ENCODE results near the gene KIF3C.
A peak's percentile ranks its signal among the peaks of the same experiment; 100 is the strongest.

Gene KIF3C

DNA sequence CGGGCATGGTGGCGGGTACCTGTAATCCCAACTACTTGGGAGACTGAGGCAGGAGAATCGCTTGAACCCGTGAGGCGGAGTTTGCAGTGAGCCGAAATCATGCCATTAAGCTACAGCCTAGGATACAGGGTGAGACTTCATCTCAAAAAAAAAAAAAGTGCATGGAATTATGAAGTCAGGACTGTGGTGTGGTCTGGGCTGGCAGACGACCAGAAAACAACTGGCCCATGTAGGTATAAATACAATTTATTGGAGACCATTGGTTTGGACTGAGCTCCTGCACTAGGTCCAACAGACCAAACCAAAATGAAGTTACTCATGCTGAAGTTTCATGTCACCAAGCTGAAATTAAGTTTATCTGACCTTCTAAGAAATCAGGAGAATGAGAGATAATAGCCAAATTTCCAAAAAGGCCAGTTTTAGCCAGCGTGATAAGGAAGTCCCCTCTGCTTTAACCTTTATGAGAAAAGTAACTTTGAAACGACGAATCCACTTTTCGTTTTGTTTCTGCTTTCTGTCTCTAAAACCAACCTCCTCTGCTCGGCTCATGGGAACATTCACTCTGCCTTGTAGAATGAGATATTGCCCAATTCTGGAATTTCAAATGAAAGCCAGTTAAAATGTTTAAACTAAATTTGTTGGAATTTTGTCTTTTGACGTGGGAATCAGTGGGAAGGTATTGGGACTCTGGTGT is 33.9 kb upstream of the KIF3C start:
- TF ChIP-seq ZFX (IDR thresholded peaks at IDR 0.05; ENCODE audit: borderline replicate concordance) = no peak
- TF ChIP-seq, protein P1, sequence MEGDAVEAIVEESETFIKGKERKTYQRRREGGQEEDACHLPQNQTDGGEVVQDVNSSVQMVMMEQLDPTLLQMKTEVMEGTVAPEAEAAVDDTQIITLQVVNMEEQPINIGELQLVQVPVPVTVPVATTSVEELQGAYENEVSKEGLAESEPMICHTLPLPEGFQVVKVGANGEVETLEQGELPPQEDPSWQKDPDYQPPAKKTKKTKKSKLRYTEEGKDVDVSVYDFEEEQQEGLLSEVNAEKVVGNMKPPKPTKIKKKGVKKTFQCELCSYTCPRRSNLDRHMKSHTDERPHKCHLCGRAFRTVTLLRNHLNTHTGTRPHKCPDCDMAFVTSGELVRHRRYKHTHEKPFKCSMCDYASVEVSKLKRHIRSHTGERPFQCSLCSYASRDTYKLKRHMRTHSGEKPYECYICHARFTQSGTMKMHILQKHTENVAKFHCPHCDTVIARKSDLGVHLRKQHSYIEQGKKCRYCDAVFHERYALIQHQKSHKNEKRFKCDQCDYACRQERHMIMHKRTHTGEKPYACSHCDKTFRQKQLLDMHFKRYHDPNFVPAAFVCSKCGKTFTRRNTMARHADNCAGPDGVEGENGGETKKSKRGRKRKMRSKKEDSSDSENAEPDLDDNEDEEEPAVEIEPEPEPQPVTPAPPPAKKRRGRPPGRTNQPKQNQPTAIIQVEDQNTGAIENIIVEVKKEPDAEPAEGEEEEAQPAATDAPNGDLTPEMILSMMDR (IDR thresholded peaks at IDR 0.05) = no peak
- no peak overlapping the region for H3K27ac ChIP-seq

DNA sequence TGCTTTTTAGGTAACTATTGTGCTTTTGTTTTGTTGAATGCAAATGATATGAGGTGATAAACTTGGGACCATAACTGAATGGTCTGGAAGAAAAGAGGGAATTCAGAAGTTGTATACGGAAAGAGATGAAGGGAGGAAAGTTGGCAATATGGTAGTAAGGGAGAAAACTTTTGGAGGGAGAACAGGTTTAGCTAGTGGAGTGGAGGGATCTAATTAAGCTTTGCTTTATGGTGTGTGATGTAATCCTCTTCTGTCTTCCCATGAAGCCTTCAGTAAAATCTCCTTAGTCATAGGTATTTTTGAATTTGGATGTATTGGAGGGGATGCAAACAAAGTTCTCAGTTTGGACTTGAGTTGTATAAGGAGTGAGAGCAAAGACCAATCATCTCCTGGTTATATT is 31.4 kb upstream of the KIF3C start:
- H3K27ac ChIP-seq = peak overlapping the region; percentile 96
- TF ChIP-seq, protein P1 (IDR thresholded peaks at IDR 0.05) = no peak
- no peak for TF ChIP-seq ZFX (IDR thresholded peaks at IDR 0.05; ENCODE audit: borderline replicate concordance)

DNA sequence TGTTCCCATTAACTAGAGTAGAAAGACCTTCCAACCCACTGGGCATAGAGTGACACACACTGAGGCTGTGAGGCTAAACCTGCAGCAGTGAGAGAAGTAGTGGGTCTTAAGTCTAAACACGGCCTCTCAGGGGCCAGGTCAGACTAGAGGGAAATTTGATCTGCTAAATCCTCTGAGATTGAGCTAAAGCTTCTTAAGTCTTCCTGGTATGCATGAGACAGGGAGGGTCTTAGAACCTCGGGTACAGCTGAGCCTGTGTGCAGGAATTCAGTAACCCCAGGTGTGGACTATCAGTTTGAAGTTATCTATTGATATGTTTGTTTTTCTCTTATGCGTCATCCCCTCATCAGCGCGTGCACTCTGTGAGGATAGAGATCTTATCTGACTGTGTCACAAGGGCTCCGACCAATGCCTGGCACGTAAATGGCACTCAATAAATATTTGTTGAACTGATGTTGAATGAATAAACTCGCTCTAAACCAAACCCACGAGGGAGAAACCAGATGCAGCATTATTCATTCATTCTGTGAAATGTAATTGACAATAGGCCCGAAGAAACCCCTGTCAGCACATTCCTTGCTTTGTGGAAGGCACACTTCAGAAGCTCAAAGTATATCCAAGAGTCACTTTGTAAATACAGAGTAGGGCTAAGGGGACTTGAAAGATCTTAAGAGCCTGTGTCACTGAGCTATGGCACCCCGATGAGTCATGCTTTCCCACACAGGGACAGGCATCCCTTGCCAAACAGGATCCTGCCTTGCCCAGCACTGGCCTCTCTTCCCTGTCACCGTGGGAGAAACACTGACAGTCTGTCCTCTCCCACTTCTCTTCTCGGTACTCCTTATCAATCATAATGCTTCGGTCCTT is 29.9 kb upstream of the KIF3C start:
- peak overlapping the region; percentile 96 for H3K27ac ChIP-seq
- no peak for TF ChIP-seq ZFX (IDR thresholded peaks at IDR 0.05; ENCODE audit: borderline replicate concordance)
- TF ChIP-seq, protein P1 (IDR thresholded peaks at IDR 0.05) = no peak

DNA sequence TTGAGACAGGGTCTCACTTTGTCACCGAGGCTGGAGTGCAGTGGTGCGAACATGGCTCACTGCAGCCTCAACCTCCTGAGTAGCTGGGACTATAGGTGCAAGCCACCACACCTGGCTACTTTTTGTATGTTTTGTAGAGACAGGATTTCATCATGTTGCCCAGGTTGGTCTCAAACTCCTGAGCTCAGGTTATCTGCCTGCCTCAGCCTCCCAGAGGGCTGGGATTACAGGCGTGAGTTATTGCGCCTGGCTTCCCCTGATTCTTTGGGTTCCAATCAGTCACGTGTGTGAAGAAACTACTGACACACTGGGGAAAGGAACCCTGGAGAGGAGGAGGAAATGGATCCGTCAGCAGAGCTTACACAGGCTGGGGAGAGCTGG is 29.3 kb upstream of the KIF3C start:
- TF ChIP-seq, protein P1 (IDR thresholded peaks at IDR 0.05) = no peak
- TF ChIP-seq ZFX (IDR thresholded peaks at IDR 0.05; ENCODE audit: borderline replicate concordance) = no peak
- peak overlapping the region; percentile 96 for H3K27ac ChIP-seq

DNA sequence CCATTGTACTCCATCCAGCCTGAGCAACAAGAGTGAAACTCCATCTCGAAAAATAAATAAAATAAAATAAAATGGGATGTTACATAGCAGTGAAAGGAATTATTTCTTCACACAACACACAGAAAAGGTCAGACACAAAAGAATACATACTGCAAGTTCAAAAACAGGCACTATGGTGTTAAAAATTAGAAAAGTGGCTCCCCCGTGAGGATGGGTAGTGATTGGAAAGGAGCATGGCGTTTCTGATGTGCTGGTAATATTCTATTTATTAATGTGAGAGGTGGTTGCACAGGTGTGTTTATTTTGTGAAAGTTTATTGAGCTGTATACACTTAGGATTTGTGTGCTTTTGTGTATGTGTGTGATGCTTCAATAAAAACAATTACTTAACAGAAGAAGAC is 28.6 kb upstream of the KIF3C start:
- H3K27ac ChIP-seq = peak overlapping the region; percentile 96
- TF ChIP-seq, protein P1 (IDR thresholded peaks at IDR 0.05) = no peak
- TF ChIP-seq ZFX (IDR thresholded peaks at IDR 0.05; ENCODE audit: borderline replicate concordance) = no peak

DNA sequence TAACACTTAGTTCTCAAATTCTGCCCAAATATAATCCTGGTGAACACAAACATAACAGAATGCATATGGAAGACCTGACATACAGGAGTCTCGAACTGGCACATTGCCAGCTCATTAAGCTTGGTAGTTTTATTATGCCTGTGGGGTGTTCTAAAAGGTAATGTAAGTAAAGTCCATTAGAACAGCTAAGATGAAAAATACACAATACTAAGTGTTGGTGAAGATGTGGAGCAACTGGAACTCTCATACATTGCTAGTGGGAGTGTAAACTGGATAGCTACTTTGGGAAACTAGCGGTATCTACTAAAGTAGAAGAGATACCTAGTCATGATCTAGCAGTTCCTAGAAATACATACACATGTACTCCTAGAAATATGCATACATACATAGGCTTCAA is 27.3 kb upstream of the KIF3C start:
- no peak overlapping the region for H3K27ac ChIP-seq
- TF ChIP-seq, protein P1 (IDR thresholded peaks at IDR 0.05) = no peak
- TF ChIP-seq ZFX (IDR thresholded peaks at IDR 0.05; ENCODE audit: borderline replicate concordance) = no peak

All from 22Rv1 (cell line).